NCI-H2029 (cell line): Measurements from ENCODE around the gene DRC1.

Source experiments
- DNase-seq: peaks from one replicate; lab custom pipeline; 2025; lab: John Stamatoyannopoulos, UW

Gene DRC1

GRCh38 chr2:26493566-26493965 is 91.8 kb downstream of the DRC1 start:
- no peak for DNase-seq

- DNase-seq: no peak
Observed at GRCh38 chr2:26494199-26494598, 92.5 kb downstream of the DRC1 start.

GRCh38 chr2:26494891-26495290 is 93.2 kb downstream of the DRC1 start:
- no peak for DNase-seq

DNA sequence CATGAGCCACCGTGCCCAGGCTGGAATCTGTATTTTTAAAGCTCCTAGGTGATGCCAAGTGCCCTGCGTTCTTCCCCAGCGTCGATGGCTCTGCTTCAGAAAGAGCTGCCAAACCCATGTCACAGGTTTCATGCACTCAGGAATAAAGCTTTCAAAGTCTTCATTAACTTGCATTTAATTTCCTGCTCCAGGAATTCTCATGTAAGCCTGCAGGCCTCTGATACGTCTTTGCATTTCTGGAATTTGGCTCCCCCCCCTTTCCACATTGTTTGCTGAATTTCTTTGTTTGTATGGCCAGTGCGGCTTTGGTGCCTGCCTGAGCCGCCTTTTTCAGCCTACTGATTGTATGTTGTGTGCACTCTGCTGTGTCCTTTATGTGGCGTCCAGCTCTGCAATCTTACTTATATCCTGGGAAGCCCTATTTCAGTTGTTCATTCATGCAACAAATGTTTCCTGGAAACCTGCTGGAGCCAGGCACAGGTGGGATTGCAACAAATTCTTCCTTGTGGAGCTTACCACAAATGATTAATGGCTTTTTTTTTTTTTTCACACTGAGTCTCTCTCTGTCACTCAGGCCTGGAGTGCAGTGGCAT is 94.1 kb downstream of the DRC1 start:
- peak; percentile 47 for DNase-seq

DNA sequence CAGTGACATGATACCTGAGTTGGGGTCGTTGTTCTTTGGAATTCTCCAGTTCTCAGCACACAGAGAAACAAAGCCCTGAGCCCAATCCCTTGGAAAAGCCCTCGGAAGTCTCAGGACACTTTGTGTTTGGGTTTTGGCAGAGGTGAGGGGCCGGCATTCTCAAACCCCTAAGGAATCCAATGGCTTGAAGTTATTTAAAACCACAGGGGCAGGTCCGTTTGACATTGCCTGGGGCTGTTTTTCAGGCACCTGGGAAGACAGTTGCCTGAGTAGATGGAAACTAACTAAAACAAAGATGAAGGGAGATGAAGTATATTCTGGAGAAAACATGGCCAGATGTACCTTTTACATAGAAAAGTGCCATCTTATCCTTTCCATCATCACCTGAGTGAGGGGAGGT is 98.7 kb downstream of the DRC1 start:
- no peak for DNase-seq

DNA sequence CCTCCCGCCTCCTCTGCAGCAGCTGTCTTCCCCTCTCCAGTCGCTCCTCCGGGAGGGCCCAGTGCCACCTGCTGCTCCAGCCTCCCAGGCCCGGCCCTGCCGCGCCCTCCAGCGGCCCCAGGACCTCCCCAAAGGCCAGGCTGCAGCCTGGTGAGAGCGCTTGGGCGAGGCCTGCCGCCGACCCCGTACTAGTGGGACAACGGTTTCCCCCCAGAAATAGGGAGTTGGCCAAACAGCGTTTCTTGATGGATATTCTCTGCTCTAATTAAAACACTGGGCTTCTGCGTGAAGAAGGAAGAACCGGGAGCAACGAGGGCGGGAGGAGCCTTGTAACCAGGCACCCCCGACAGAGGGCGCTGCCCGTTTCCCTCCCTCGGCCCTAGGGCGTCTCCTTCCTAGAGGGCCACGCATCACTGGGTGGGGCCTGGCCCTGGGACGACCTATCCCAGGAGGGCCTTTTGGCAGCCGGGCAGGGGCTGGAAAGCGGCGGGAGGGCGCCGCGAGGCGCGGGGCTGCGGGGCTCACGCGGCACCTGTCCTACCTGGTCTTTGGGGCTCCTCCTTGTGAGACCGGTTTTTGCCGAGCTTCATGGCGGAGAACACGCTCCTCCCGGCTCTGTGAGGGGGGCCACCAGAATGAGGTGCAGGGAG is 101.6 kb downstream of the DRC1 start:
- peak; percentile 66 for DNase-seq

DNA sequence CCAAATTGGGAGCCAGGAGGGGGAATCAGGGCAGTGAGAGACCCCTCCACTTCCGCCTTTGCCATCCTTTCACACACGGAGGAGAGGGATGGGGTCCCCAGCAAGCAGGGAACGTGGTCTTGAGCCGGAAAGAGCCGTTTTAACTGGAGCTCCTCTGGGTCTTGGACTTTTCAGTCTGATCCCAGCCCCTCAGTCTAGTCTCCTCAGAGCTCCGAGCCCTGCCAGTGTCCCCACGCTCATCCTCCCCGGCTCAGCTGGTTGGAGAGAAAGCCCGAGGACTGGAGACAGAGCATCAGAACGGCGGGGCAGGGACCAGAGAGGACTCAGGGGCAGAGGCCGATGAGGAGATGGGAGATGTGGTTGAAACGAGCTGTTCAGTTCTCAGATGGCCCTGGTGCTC is 102.3 kb downstream of the DRC1 start:
- DNase-seq: no peak

GRCh38 chr2:26506279-26506678 is 104.6 kb downstream of the DRC1 start:
- DNase-seq: no peak
